SU-DHL-6 (cell line): Measurements from ENCODE around the gene PPT1.
A peak's percentile ranks its signal among the peaks of the same experiment; 100 is the strongest.
"Not testable (repeated sequence)": the region's sequence is repeated elsewhere in the genome, so short reads cannot be mapped to it uniquely, and the experiment has no call there.

Experiments
- H2AFZ ChIP-seq: fragments of 200-600 bp; sonication (generic); 2 replicates; pipeline ENCODE4 v1.6.1; 2014; ENCODE audit warnings: low read depth, mild to moderate bottlenecking, moderate library complexity, mixed read lengths, antibody characterized with exemption, low read length; ENCODE audit not compliant: severe bottlenecking
- H3F3A ChIP-seq: fragments of 200-600 bp; shearing (Covaris generic); 2 replicates; pipeline ENCODE4 v1.6.0; 2016; ENCODE audit warnings: antibody characterized with exemption, mild to moderate bottlenecking; ENCODE audit not compliant: insufficient read depth
- H3K27ac ChIP-seq: fragments of 200-600 bp; sonication (generic); 2 replicates; pipeline ENCODE4 v1.5.1; 2016; ENCODE audit warnings: low read depth, mild to moderate bottlenecking, low read length, moderate library complexity, mixed read lengths
- H3K27me3 ChIP-seq: fragments of 200-600 bp; sonication (generic), shearing (Covaris generic); 2 replicates; pipeline ENCODE4 v1.6.0; 2014; ENCODE audit warnings: mild to moderate bottlenecking, low read length
- H3K36me3 ChIP-seq: fragments of 200-600 bp; sonication (generic); 2 replicates; pipeline ENCODE4 v1.6.1; 2014; ENCODE audit warnings: mild to moderate bottlenecking, low read length, mixed read lengths
- H3K4me2 ChIP-seq: fragments of 300-600, 200-600 bp; shearing (Covaris generic), sonication (generic); 2 replicates; pipeline ENCODE4 v1.6.0; 2014; ENCODE audit warnings: low read length, low read depth, mild to moderate bottlenecking; ENCODE audit not compliant: poor library complexity, severe bottlenecking
- H3K4me3 ChIP-seq: fragments of 200-600 bp; sonication (generic); 2 replicates; pipeline ENCODE4 v1.5.1; 2014; ENCODE audit warnings: antibody characterized with exemption, low read length, mild to moderate bottlenecking, mixed read lengths; ENCODE audit not compliant: insufficient read depth, poor library complexity, severe bottlenecking
- H3K79me2 ChIP-seq: fragments of 200-600 bp; sonication (generic); 2 replicates; pipeline ENCODE4 v1.6.1; 2014; ENCODE audit warnings: mild to moderate bottlenecking, low read length, moderate library complexity; ENCODE audit not compliant: insufficient read depth
- H3K9ac ChIP-seq: fragments of 200-600 bp; sonication (generic); 2 replicates; pipeline ENCODE4 v1.7.0; 2014; ENCODE audit warnings: mild to moderate bottlenecking, low read length
- H3K9me2 ChIP-seq: fragments of 200-600 bp; sonication (generic); replicated peaks from 2 replicates; pipeline ENCODE4 v1.6.1; 2014; ENCODE audit warnings: low read length; ENCODE audit not compliant: insufficient read depth
- H3K9me3 ChIP-seq: fragments of 200-600 bp; sonication (generic); 2 replicates; pipeline ENCODE4 v1.6.1; 2014; ENCODE audit warnings: low read length, mixed read lengths; ENCODE audit not compliant: insufficient read depth
- H4K20me1 ChIP-seq: fragments of 200-600 bp; sonication (generic); 2 replicates; pipeline ENCODE4 v1.6.1; 2014; ENCODE audit warnings: low read depth, mild to moderate bottlenecking, antibody characterized with exemption, low read length, moderate library complexity, mixed read lengths
- CTCF ChIP-seq: fragments of 200-600 bp; sonication (generic); IDR thresholded peaks from one replicate; pipeline ENCODE4 v1.5.1; 2017; ENCODE audit warnings: antibody characterized with exemption, mild to moderate bottlenecking, low read length, moderate library complexity; ENCODE audit not compliant: insufficient read depth, poor library complexity, severe bottlenecking
- EZH2phosphoT487 ChIP-seq: fragments of 200-600 bp; sonication (generic), shearing (Covaris generic); conservative IDR thresholded peaks from 2 replicates; pipeline ENCODE4 v1.6.1; 2018; ENCODE audit warnings: mild to moderate bottlenecking, antibody characterized with exemption, low read length, moderate library complexity, mixed read lengths

Gene PPT1

GRCh38 chr1:40090652-40091355 is 6.2 kb downstream of the PPT1 start:
- Histone ChIP-seq H4K20me1 (no peaks in the 10 kb centered on the region), H3F3A (no peaks in the 10 kb centered on the region), H3K79me2 (peaks cover 20% of the 10 kb centered on the region), H3K9me2 (no peaks in the 10 kb centered on the region), H2AFZ (no peak overlapping the region), H3K36me3 (peaks cover 9% of the 10 kb centered on the region; the same call in 1 of the 2 replicates), H3K27ac (no peak overlapping the region), H3K9me3 (no peaks in the 10 kb centered on the region), H3K4me2 (no peak overlapping the region), H3K27me3 (no peaks in the 10 kb centered on the region), H3K4me3 (no peak overlapping the region), H3K9ac (no peak overlapping the region)
- TF ChIP-seq EZH2phosphoT487 (no peak), CTCF (no peak)

- H3K4me3 ChIP-seq, H3K9me3 ChIP-seq, H2AFZ ChIP-seq, H4K20me1 ChIP-seq, H3K36me3 ChIP-seq, H3K9me2 ChIP-seq, H3K79me2 ChIP-seq, H3K27ac ChIP-seq, H3F3A ChIP-seq, H3K27me3 ChIP-seq, H3K4me2 ChIP-seq, H3K9ac ChIP-seq: not testable (repeated sequence)
- TF ChIP-seq CTCF, result peak; percentile 27
These were observed 12.3 kb downstream of the PPT1 start for GRCh38 chr1:40084750-40085149.

- no peaks in the 10 kb centered on the region for H3K9me3 ChIP-seq
- H3K27ac ChIP-seq, result no peak overlapping the region
These were observed 15.2 kb downstream of the PPT1 start for GRCh38 chr1:40081871-40082270.

More at GRCh38 chr1:40081871-40082270, 15.2 kb downstream of the PPT1 start:
- Histone ChIP-seq H3K4me3 (no peak overlapping the region), H3K36me3 (peaks cover 5% of the 10 kb centered on the region; the same call in 1 of the 2 replicates), H2AFZ (no peak overlapping the region), H3K79me2 (no peaks in the 10 kb centered on the region), H3K9ac (no peak overlapping the region), H3K9me2 (no peaks in the 10 kb centered on the region), H4K20me1 (no peaks in the 10 kb centered on the region), H3F3A (peaks cover 6% of the 10 kb centered on the region; the same call in 1 of the 2 replicates), H3K27me3 (no peaks in the 10 kb centered on the region), H3K4me2 (no peak overlapping the region)
- TF ChIP-seq EZH2phosphoT487 (no peak), CTCF (no peak)
